Measurements from ENCODE around the gene SBK1. TPM values are rescaled to one million over a fixed set of nuclear protein-coding genes. Genes with fewer than 3 reads are reported as not detected.

The SBK1 gene
- total RNA-seq, 2 donors from 2014 or later, result 0.47 to 0.52 TPM

GRCh38 chr16:28303132-28303531, 10.8 kb downstream of the SBK1 start:
- no peaks in the 10 kb centered on the region for H3K36me3 ChIP-seq
- H3K4me3 ChIP-seq, result no peak overlapping the region
- H3K27me3 ChIP-seq, result no peaks in the 10 kb centered on the region
- no peak for TF ChIP-seq CTCF (IDR thresholded peaks at IDR 0.05)
- peaks cover 0 to 7% of the 10 kb centered on the region in 2 donors for H3K4me1 ChIP-seq
- H3K9me3 ChIP-seq, result no peaks in the 10 kb centered on the region
- no peak overlapping the region for H3K27ac ChIP-seq
- no peak for DNase-seq (ENCODE audit: low spot score)

- H3K36me3 ChIP-seq, result no peaks in the 10 kb centered on the region
- TF ChIP-seq CTCF (IDR thresholded peaks at IDR 0.05), result no peak
- no peak overlapping the region for H3K4me3 ChIP-seq
- DNase-seq (ENCODE audit: low spot score), result no peak
- peaks cover 0 to 7% of the 10 kb centered on the region in 2 donors for H3K4me1 ChIP-seq
- no peak overlapping the region for H3K27ac ChIP-seq
- no peaks in the 10 kb centered on the region for H3K27me3 ChIP-seq
- no peaks in the 10 kb centered on the region for H3K9me3 ChIP-seq
Measured at GRCh38 chr16:28304214-28304613, 11.9 kb downstream of the SBK1 start.

GRCh38 chr16:28307936-28308335, 15.6 kb downstream of the SBK1 start:
- H3K27me3 ChIP-seq, result no peaks in the 10 kb centered on the region
- H3K4me1 ChIP-seq, result peaks cover 0 to 7% of the 10 kb centered on the region in 2 donors
- no peak overlapping the region for H3K27ac ChIP-seq
- TF ChIP-seq CTCF (IDR thresholded peaks at IDR 0.05), result no peak
- no peaks in the 10 kb centered on the region for H3K36me3 ChIP-seq
- no peak overlapping the region for H3K4me3 ChIP-seq
- DNase-seq (ENCODE audit: low spot score), result no peak
- no peaks in the 10 kb centered on the region for H3K9me3 ChIP-seq

GRCh38 chr16:28308794-28309584, 16.7 kb downstream of the SBK1 start:
- no peak overlapping the region for H3K4me3 ChIP-seq
- H3K36me3 ChIP-seq, result no peaks in the 10 kb centered on the region
- no peaks in the 10 kb centered on the region for H3K9me3 ChIP-seq
- peaks cover 0 to 7% of the 10 kb centered on the region in 2 donors for H3K4me1 ChIP-seq
- no peaks in the 10 kb centered on the region for H3K27me3 ChIP-seq
- H3K27ac ChIP-seq, result no peak overlapping the region
- DNase-seq (ENCODE audit: low spot score), result no peak
- no peak for TF ChIP-seq CTCF (IDR thresholded peaks at IDR 0.05)

GRCh38 chr16:28309811-28310311, 17.5 kb downstream of the SBK1 start:
- no peaks in the 10 kb centered on the region for H3K9me3 ChIP-seq
- DNase-seq (ENCODE audit: low spot score), result no peak
- no peak for TF ChIP-seq CTCF (IDR thresholded peaks at IDR 0.05)
- H3K4me1 ChIP-seq, result peaks cover 0 to 7% of the 10 kb centered on the region in 2 donors
- no peak overlapping the region for H3K27ac ChIP-seq
- no peak overlapping the region for H3K4me3 ChIP-seq
- H3K27me3 ChIP-seq, result no peaks in the 10 kb centered on the region
- no peaks in the 10 kb centered on the region for H3K36me3 ChIP-seq

Data from right atrium auricular region (tissue), 2 donors.